H1 (cell line): ENCODE data around the gene RALGAPA2. TPM values are rescaled to one million over a fixed set of nuclear protein-coding genes. Genes with fewer than 3 reads are reported as not detected.

Experiments used
- RNF2 ChIP-seq: fragments of 200-900, 300-1000 bp; sonication (generic); IDR thresholded peaks from 2 replicates; pipeline ENCODE4 v1.7.1; 2016; ENCODE audit warnings: borderline replicate concordance, low read depth, mild to moderate bottlenecking, antibody characterized with exemption, low read length; ENCODE audit not compliant: poor library complexity, severe bottlenecking; ENCODE audit errors: missing control alignments
- polyA plus RNA-seq, 7 experiments: library from polyadenylated mRNA; depleted of rRNA in 3 of 7; stranded (reverse) in 5 of 7; unstranded in 2 of 7; fragments of >200 nt in 5 of 7; fragments of 200-250 nt in 2 of 7; gene quantifications; 1 replicate in 5 of 7; 2 replicates in 1 of 7; 4 replicates in 1 of 7; pipeline versions ENCODE4 v1.2.1 to v1.2.3, GENCODE V29; 2011 to 2013; ENCODE audit warnings: missing spikeins in 2 of 7, mixed read lengths in 2 of 7
- total RNA-seq: library from RNA; stranded (reverse); fragmentation: NEBNext Ultra II Directional; extraction: Animal tissue kit (Norgen Biotek cat#: 25700); gene quantifications from 2 replicates; pipeline ENCODE4 v1.2.1, GENCODE V29; 2021

RALGAPA2 gene
- total and polyA plus RNA-seq, 2 of the 8 experiments (the other 6 are each of a cell fraction or from before 2014, with no cell fraction given) = 5.1 to 25.5 TPM

GRCh38 chr20:20428067-20428466 is 284.4 kb downstream of the RALGAPA2 start (continued):
- TF ChIP-seq RNF2 = no peak
